Hepatocyte (in vitro differentiated cells): ENCODE measurements around the gene DTHD1.

Source experiments
- CTCF ChIP-seq: fragments of 200-600 bp; sonication (generic); IDR thresholded peaks from 2 replicates; pipeline ENCODE4 v1.5.1; 2016; ENCODE audit warnings: antibody characterized with exemption, mild to moderate bottlenecking; ENCODE audit not compliant: poor library complexity
- EZH2 ChIP-seq: fragments of 200-600 bp; sonication (generic); IDR thresholded peaks from 2 replicates; pipeline ENCODE4 v1.6.1; 2016; ENCODE audit warnings: antibody characterized with exemption, mild to moderate bottlenecking, borderline replicate concordance

- TF ChIP-seq CTCF: no peak
- TF ChIP-seq EZH2: no peak
These were observed 46.0 kb downstream of the DTHD1 start for GRCh38 chr4:36327400-36327799.
